Dendritic cell treated with granulocyte-macrophage colony-stimulating factor and Interleukin-4, amounts not matched to agents 40 ng/mL and 50 ng/mL, for 4 days (primary cell): ENCODE measurements around the gene RBM26.

ENCODE experiments used
- H3K27ac Mint-ChIP-seq: one replicate; pipeline ENCODE4 v1.8.0; 2022; ENCODE audit warnings: mild to moderate bottlenecking, mixed read lengths
- H3K27me3 Mint-ChIP-seq: one replicate; pipeline ENCODE4 v1.8.0; 2022; ENCODE audit warnings: mild to moderate bottlenecking, mixed read lengths
- H3K36me3 Mint-ChIP-seq: one replicate; pipeline ENCODE4 v1.8.0; 2022; ENCODE audit warnings: low read depth, mixed read lengths
- H3K4me1 Mint-ChIP-seq: one replicate; pipeline ENCODE4 v1.8.0; 2022; ENCODE audit warnings: low read depth, mixed read lengths
- H3K4me3 Mint-ChIP-seq: one replicate; pipeline ENCODE4 v1.8.0; 2022; ENCODE audit warnings: mild to moderate bottlenecking, moderate library complexity, mixed read lengths
- H3K9me3 Mint-ChIP-seq: one replicate; pipeline ENCODE4 v1.8.0; 2022; ENCODE audit warnings: mixed read lengths
- intact Hi-C: fragments of 100-400 bp; cut with micrococcal nuclease; formaldehyde crosslinking; loops from one replicate; pipeline ENCODE4 v1.15.0; 2022

The RBM26 gene

GRCh38 chr13:79386125-79386826 lies 19.8 kb downstream of the RBM26 start:
- H3K4me3 Mint-ChIP-seq = no peak overlapping the region
- no peaks in the 10 kb centered on the region for H3K9me3 Mint-ChIP-seq
- H3K27me3 Mint-ChIP-seq = no peaks in the 10 kb centered on the region
- H3K36me3 Mint-ChIP-seq = peaks cover 7% of the 10 kb centered on the region
- peaks cover 44% of the 10 kb centered on the region for H3K4me1 Mint-ChIP-seq
- intact Hi-C loops = loop anchor here (10.0 kb wide), 1 partner anchor 731 kb away; the partner anchor contains the start of gene OBI1
- H3K27ac Mint-ChIP-seq = no peak overlapping the region

- H3K27me3 Mint-ChIP-seq = no peaks in the 10 kb centered on the region
- H3K4me1 Mint-ChIP-seq = peaks cover 46% of the 10 kb centered on the region
- H3K4me3 Mint-ChIP-seq = no peak overlapping the region
These were observed 20.4 kb downstream of the RBM26 start for GRCh38 chr13:79385694-79386093.

GRCh38 chr13:79384022-79384610 lies 21.9 kb downstream of the RBM26 start:
- no peaks in the 10 kb centered on the region for H3K27me3 Mint-ChIP-seq
- H3K9me3 Mint-ChIP-seq = no peaks in the 10 kb centered on the region
- intact Hi-C loops = loop anchor here (10.0 kb wide), 1 partner anchor 729 kb away; the partner anchor contains the start of gene OBI1
- H3K4me1 Mint-ChIP-seq = peaks cover 42% of the 10 kb centered on the region
- H3K36me3 Mint-ChIP-seq = peaks cover 19% of the 10 kb centered on the region
- peak overlapping the region; percentile 50 for H3K27ac Mint-ChIP-seq
- H3K4me3 Mint-ChIP-seq = no peak overlapping the region

More at GRCh38 chr13:79385694-79386093, 20.4 kb downstream of the RBM26 start:
- Mint-ChIP-seq H3K27ac (no peak overlapping the region), H3K9me3 (no peaks in the 10 kb centered on the region), H3K36me3 (peaks cover 7% of the 10 kb centered on the region)
- intact Hi-C loops = loop anchor here (10.0 kb wide), 1 partner anchor 731 kb away; the partner anchor contains the start of gene OBI1

- Mint-ChIP-seq H3K4me1 (peaks cover 31% of the 10 kb centered on the region), H3K27ac (peak overlapping the region; percentile 51), H3K4me3 (no peak overlapping the region), H3K27me3 (no peaks in the 10 kb centered on the region), H3K9me3 (no peaks in the 10 kb centered on the region), H3K36me3 (peaks cover 29% of the 10 kb centered on the region)
- intact Hi-C loops = loop anchor here (10.0 kb wide), 1 partner anchor 728 kb away; the partner anchor contains the start of gene OBI1
These were observed 23.3 kb downstream of the RBM26 start for GRCh38 chr13:79382545-79383275.

GRCh38 chr13:79380997-79381396 lies 25.1 kb downstream of the RBM26 start:
- intact Hi-C loops = loop anchor here (10.0 kb wide), 1 partner anchor 726 kb away; the partner anchor contains the start of gene OBI1
- Mint-ChIP-seq H3K27me3 (no peaks in the 10 kb centered on the region), H3K27ac (no peak overlapping the region), H3K4me1 (peaks cover 30% of the 10 kb centered on the region), H3K9me3 (no peaks in the 10 kb centered on the region), H3K4me3 (no peak overlapping the region), H3K36me3 (peaks cover 37% of the 10 kb centered on the region)

GRCh38 chr13:79379274-79379673 lies 26.8 kb downstream of the RBM26 start:
- no peaks in the 10 kb centered on the region for H3K27me3 Mint-ChIP-seq
- intact Hi-C loops = loop anchor here (5.0 kb wide), 1 partner anchor 42 kb away; no protein-coding TSS in a partner anchor
- peaks cover 47% of the 10 kb centered on the region for H3K36me3 Mint-ChIP-seq
- no peak overlapping the region for H3K27ac Mint-ChIP-seq
- H3K9me3 Mint-ChIP-seq = no peaks in the 10 kb centered on the region
- H3K4me1 Mint-ChIP-seq = peaks cover 21% of the 10 kb centered on the region
- H3K4me3 Mint-ChIP-seq = no peak overlapping the region

- Mint-ChIP-seq H3K27ac (no peak overlapping the region), H3K27me3 (no peaks in the 10 kb centered on the region), H3K4me1 (peaks cover 6% of the 10 kb centered on the region), H3K36me3 (peaks cover 47% of the 10 kb centered on the region), H3K4me3 (no peak overlapping the region), H3K9me3 (no peaks in the 10 kb centered on the region)
- intact Hi-C loops = loop anchor here (5.0 kb wide), 1 partner anchor 40 kb away; no protein-coding TSS in a partner anchor
These were observed 29.2 kb downstream of the RBM26 start for GRCh38 chr13:79376843-79377242.

- Mint-ChIP-seq H3K4me1 (no peaks in the 10 kb centered on the region), H3K4me3 (no peak overlapping the region), H3K36me3 (peaks cover 62% of the 10 kb centered on the region), H3K27ac (no peak overlapping the region), H3K27me3 (no peaks in the 10 kb centered on the region), H3K9me3 (no peaks in the 10 kb centered on the region)
- intact Hi-C loops = no loop called here
These were observed 31.5 kb downstream of the RBM26 start for GRCh38 chr13:79374578-79374977.

GRCh38 chr13:79373916-79374315 lies 32.1 kb downstream of the RBM26 start:
- H3K4me3 Mint-ChIP-seq = no peak overlapping the region
- peaks cover 63% of the 10 kb centered on the region for H3K36me3 Mint-ChIP-seq
- H3K4me1 Mint-ChIP-seq = no peaks in the 10 kb centered on the region
- H3K27ac Mint-ChIP-seq = no peak overlapping the region
- no peaks in the 10 kb centered on the region for H3K27me3 Mint-ChIP-seq
- intact Hi-C loops = no loop called here
- H3K9me3 Mint-ChIP-seq = no peaks in the 10 kb centered on the region

GRCh38 chr13:79369226-79369625 lies 36.8 kb downstream of the RBM26 start:
- Mint-ChIP-seq H3K36me3 (peaks cover 83% of the 10 kb centered on the region), H3K4me1 (no peaks in the 10 kb centered on the region), H3K27me3 (no peaks in the 10 kb centered on the region), H3K27ac (no peak overlapping the region), H3K4me3 (no peak overlapping the region), H3K9me3 (no peaks in the 10 kb centered on the region)
- intact Hi-C loops = no loop called here

- no peaks in the 10 kb centered on the region for H3K27me3 Mint-ChIP-seq
- peaks cover 100% of the 10 kb centered on the region for H3K36me3 Mint-ChIP-seq
- intact Hi-C loops = no loop called here
- H3K9me3 Mint-ChIP-seq = no peaks in the 10 kb centered on the region
- no peak overlapping the region for H3K4me3 Mint-ChIP-seq
- peaks cover 6% of the 10 kb centered on the region for H3K4me1 Mint-ChIP-seq
- H3K27ac Mint-ChIP-seq = no peak overlapping the region
These were observed 40.1 kb downstream of the RBM26 start for GRCh38 chr13:79365981-79366380.

- H3K4me3 Mint-ChIP-seq = no peak overlapping the region
- peaks cover 92% of the 10 kb centered on the region for H3K36me3 Mint-ChIP-seq
- H3K27me3 Mint-ChIP-seq = no peaks in the 10 kb centered on the region
- intact Hi-C loops = no loop called here
- H3K4me1 Mint-ChIP-seq = peaks cover 6% of the 10 kb centered on the region
- H3K27ac Mint-ChIP-seq = no peak overlapping the region
- H3K9me3 Mint-ChIP-seq = no peaks in the 10 kb centered on the region
These were observed 44.8 kb downstream of the RBM26 start for GRCh38 chr13:79361299-79361698.

GRCh38 chr13:79360095-79360494 lies 46.0 kb downstream of the RBM26 start:
- Mint-ChIP-seq H3K4me3 (no peak overlapping the region), H3K9me3 (no peaks in the 10 kb centered on the region), H3K27ac (no peak overlapping the region), H3K27me3 (no peaks in the 10 kb centered on the region), H3K36me3 (peaks cover 92% of the 10 kb centered on the region), H3K4me1 (peaks cover 6% of the 10 kb centered on the region)
- intact Hi-C loops = no loop called here

- H3K36me3 Mint-ChIP-seq = peaks cover 91% of the 10 kb centered on the region
- intact Hi-C loops = no loop called here
- no peak overlapping the region for H3K4me3 Mint-ChIP-seq
- H3K27me3 Mint-ChIP-seq = no peaks in the 10 kb centered on the region
- no peaks in the 10 kb centered on the region for H3K9me3 Mint-ChIP-seq
- H3K4me1 Mint-ChIP-seq = peaks cover 6% of the 10 kb centered on the region
- no peak overlapping the region for H3K27ac Mint-ChIP-seq
These were observed 47.0 kb downstream of the RBM26 start for GRCh38 chr13:79359064-79359463.
